DMS153 treated with DMSO at 0.1 percent for 48 hours (cell line): ENCODE data around the gene PRXL2B.

Experiments
- DNase-seq: peaks from one replicate; lab custom pipeline; 2025; ENCODE audit not compliant: unreplicated experiment; lab: John Stamatoyannopoulos, UW

The PRXL2B gene

DNA sequence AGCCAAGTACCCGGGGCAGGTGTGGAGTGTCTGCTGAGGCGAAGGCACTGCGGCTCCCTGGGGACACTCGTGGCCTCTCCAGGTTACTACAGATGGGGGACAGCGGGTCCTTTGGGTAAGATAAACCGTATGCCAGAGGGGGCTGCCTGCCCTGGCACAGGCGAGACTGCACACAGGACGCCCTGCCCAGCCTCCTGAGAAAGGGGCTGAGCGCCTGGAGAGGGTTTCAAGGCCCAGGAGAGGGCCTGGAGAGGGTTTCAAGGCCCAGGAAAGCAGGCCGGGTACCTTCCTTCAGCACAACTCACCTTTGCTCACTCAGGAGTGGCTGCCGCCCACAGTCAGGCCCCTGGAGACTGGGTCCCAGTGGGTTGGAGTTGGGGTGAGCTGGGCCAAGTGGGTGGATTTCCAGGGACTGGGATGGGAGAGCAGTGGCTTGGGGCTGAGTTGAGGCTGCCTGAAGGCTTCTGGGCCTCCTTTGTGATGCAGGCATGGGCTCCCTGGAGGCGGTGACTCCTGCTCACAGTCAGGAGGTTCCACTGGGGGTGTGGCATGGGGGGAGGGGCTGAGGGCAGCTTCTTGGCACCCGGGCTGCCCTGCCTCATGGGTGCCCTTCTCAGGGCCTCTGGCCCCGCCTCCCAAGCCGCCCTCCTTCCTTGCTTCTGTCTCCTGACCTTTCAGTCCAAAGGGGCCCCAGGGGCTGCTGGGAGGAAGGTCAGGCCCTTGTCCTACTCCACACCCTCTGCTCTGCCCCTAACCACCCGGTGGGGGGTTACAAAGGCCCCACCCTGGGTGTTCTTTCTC lies 46.2 kb downstream of the PRXL2B start, which contains the start of gene MMEL1:
MMEL1 (minus strand) TSS at position 456 of the 801 bp plus-strand sequence. CDS start 3,532 bp downstream, outside the sequence.
- no peak for DNase-seq

DNA sequence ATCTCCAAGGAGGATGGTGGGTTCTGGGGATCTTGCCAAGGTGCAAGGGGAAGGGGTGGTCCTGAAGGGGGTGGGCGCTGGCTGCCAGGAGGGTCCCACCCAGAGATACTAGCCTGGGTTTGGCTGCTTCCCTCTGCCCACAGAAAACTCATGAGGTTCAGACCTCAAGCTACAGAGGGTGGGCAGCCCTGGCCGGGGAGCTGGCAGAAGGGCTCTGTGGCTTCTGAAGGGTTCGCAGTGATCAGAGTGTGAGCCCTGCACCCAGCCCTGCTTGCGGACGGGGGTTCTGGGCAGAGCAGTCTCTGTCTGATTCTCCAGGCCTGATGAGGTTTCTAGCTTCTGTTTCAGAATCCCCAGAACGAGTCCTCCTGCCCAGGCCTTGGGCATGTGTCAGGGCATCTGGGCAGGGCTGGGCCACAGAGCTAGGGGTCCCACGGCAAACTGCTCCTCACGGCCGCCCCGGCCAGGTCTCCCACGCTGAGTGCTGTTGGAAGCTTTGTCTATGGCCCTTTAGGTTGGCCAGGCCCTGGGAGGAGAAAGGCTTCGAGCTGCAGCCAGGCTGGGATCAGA lies 46.9 kb downstream of the PRXL2B start:
- no peak for DNase-seq

DNA sequence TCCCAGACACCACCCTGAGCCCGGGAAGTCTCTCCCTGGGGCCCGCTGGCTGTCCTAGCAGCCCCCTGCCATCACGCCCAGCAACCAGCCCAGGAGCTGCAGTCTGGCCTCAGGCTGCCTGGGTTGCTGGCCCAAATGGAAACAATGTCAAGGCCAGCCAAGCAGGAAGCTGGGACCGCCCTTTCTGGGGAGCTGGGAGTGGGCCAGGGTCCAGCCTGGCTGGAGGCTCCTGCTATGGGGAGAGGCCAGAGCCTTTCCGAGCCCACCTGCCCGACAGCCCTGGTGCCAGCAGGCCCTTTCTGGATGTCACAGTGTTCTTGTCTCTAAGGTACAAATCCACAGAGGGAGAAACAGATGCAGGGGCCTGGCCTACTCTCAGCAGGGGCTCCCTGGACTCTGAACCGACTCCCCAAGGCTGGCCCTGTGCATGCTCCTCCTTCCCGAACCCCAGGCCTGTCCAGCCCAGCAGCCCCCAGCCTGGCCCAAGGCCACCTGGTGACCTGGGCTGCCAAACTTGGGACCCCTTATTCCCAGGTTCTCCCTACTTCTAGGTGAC lies 47.4 kb downstream of the PRXL2B start:
- DNase-seq, result no peak

DNA sequence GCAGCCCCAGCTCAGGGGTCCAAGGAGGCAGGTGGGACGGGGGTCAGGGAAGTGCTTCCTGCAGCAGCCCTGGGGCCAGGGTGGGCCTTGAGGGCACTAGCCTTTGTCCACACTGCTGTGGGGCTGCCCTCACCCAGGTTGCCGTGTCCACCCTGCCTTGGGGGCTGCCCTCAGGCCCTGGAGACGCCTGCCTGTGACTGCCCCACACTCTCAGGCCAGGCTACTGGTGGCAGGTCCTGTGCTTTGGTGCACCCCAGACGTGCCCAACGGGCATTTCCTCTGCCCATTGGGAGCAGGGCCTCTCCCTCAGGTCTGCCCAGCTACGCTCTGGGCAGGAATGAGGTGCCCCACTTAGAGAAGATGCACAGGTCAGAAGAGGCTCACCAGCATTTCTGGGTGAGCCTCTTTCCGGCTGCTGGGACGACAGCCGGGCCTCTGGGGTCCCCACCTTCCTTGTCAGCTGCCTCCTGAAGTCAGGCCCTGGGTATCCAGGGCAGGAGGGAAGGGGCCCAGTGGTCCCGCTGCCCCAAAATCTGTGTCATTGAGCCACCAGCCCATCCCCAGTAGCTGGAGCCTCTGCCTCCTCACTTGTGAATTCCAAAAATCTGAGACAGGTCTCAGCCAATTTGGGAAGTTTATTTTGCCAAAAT lies 48.9 kb downstream of the PRXL2B start:
- DNase-seq, result no peak

DNA sequence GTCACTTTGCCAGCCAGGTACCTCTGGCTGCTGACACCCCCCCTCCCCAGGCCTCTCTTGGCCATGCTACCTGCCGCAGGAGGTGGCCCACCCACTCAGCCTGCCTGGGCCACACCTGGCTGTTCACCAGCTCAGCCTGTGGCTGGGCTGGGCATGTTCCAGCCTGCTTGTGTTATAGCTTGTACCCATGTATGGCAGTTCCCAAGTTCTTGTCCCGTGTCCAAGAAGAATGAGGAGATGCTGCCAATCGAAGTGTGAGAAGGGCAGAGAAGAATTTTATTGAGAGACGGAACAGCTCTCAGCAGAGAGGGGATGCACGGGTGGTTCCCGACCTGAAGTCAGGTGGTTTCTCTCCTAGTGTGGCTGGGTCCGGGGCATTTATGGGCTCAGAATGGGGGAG lies 50.2 kb downstream of the PRXL2B start:
- no peak for DNase-seq

DNA sequence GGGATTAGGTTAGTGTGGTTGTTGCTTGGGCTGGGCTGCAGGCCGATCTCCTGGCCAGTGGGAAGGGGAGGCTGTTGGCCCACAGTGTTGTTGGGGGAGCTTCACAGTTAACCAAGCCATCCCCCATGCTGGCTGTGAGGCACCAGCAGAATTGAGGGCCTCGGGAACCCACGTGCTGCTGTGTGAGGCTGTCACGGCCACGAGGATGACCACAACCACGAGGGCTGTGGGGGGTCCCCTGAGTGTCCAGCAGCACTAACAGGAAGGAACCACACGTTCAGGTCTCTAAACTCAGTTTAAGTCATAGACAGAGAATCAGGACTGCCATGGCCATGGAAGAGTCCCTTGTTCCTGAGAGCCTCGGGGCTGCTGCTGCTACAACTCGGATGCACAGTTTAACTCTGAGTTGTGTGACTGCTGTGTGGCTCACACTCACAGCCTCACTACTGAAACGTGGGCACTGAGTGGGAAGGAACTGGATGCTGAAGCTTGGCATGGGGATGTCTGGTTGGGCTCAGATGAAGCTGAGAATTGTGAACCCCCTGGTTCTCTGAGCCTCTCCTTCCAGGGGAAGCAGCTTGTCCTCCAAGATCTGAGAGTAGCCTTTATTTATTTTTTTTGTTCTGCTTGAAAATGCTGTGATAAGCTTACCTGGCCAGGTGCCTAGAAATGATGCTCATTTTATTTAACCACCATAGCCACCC lies 51.0 kb downstream of the PRXL2B start:
- no peak for DNase-seq

DNA sequence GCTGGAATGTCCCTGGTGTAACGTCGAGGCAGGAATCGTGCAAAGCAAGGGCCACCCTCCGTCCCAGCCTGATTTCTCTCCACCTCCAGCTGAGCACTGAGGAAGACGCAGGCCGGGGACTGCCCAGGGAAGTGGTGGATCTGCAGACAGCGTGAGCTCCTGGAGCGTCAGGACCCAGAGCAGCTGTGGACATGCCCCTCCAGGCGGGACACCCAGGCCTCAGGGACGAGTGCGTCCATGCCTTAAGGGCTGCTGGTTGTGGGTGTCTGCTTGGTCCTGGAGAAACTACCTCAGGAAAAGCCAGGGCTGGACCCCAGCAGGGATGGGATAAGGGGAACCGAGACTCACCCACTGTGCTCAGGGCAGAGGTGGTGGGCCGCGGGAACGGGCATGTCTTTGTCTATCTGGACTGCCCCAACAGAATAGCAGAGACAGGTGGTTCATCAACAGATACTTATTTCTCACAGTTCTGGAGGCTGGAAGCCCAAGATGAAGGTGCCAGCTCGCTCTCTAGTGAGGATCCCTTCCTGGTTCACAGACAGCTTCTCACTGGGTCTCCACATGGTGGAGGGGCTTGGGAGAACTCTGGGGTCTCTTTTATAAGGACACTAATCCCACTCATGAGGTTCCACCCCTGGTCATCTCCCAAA lies 52.0 kb downstream of the PRXL2B start:
- DNase-seq, result no peak

DNA sequence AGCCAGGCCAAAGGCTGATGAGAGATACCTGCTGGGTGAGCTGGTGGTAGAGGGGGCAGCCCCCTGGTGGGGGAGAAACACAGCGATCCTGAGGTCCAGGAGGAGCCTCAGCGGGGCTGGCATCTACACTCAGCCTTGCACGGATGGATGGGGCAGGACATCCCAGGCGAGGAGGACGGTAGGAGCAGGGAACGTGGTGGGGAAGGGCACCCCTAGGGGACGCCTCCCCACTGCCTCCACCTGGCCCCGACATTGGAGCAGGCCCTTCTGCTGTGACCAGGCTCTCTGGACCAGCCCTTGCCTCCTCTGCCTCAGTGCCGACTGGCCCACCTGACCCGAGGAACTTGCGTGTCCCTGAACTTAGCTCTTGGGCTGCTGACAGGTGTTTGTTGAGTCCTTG lies 52.6 kb downstream of the PRXL2B start:
- no peak for DNase-seq

DNA sequence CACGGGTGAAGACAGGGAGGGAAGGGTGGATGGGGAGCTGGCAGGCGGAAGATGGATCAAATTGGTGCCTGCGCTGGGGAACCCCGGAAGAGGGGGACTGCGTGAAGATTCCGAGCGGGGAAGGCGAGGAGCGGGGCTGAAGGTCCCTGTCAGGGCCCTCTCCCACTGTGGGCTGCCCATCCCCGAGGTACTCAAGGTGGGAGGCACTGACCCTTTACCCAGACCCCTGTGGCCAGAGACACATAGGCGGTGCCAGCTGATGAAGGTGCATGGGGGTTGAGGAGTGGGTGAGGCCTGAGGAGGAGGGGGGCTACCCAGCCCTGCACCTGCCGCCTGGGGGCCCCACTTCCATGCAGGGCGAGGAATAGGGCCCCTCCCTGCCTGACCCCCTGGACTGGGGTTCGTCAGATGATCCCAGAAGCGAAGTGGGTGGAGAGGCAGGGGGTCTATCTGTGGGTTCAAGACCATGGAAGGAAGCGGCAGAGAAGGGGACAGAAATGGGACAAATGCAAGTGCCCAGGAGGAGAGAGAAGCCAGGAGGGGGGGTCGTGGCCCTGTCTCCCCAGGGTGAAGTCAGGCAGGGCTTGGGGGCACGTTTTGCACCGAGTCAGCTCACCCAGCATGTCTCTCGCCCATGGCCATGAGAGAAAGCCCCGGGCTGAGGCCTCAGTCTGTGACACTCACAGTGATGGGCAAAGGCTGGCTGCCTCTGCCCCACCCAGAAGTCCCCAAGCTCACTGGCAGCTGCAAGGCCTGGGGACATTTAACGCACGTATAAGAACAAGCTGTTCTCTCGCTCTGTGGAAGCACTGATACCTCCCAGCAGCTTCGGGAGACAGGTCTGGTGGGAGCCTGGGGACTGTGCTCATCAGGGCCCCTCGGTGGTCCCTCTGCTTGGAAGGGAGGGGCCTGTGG lies 53.3 kb downstream of the PRXL2B start:
- no peak for DNase-seq

DNA sequence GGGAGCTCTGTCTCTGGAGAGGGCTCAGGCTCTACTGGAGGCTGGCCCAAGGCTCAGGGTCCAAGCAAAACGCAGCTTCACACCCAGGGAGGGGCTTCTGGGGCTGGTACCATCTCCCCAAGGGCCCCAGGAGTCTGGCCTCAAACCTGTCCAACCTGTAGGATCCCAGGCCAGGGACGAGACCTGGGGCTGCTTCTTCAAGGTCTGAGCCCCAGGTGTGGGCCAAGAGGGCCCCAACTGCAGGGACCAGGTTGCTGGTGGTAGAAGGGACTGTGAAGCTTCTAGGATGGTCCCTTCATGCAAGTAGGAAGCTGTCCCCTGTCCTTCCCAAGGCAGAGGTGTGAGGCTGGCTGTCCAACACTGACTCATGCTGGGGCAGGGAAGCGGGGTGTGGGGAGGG lies 54.0 kb downstream of the PRXL2B start:
- DNase-seq, result no peak
